A549 (cell line): ENCODE measurements around the gene IL2RA.

ENCODE experiments used
- BHLHE40 ChIP-seq: IDR thresholded peaks from 2 replicates; pipeline ENCODE4 v1.6.1; 2012; ENCODE audit warnings: low read depth, low read length, inconsistent platforms
- CHD2 ChIP-seq: fragments of 150-350 bp; IDR thresholded peaks from 2 replicates; pipeline ENCODE4 v1.6.1; 2014; ENCODE audit warnings: low read length; ENCODE audit not compliant: partially characterized antibody
- FOSL2 ChIP-seq, 2 experiments: fragments of 450-650 bp in 1 of 2; fragments of >200 bp in 1 of 2; sonication (Bioruptor Twin) in 1 of 2; formaldehyde crosslinking; IDR thresholded peaks; 2 replicates each; pipeline versions ENCODE4 v1.5.0 to v1.6.1; 2016 to 2020; ENCODE audit warnings: mild to moderate bottlenecking in 1 of 2, moderate library complexity in 1 of 2
- JUN ChIP-seq, 2 experiments: fragments of >200 bp; sonication (Bioruptor Twin); formaldehyde crosslinking; IDR thresholded peaks; 2 replicates in 1 of 2; 3 replicates in 1 of 2; pipeline ENCODE4 v1.6.1; 2016 to 2017
- MAZ ChIP-seq: fragments of 150-350 bp; IDR thresholded peaks from 2 replicates; pipeline ENCODE4 v1.6.1; 2014; ENCODE audit warnings: antibody characterized with exemption, low read depth, low read length, borderline replicate concordance
- POLR2A ChIP-seq: IDR thresholded peaks from 2 replicates; pipeline ENCODE4 v1.6.1; 2012; ENCODE audit warnings: mild to moderate bottlenecking, low read length
- RAD21 ChIP-seq, 2 experiments: fragments of >200 bp in 1 of 2; sonication (Bioruptor Twin) in 1 of 2; formaldehyde crosslinking in 1 of 2; IDR thresholded peaks in 1 of 2; conservative IDR thresholded peaks in 1 of 2; 2 replicates in 1 of 2; 3 replicates in 1 of 2; pipeline ENCODE4 v1.6.1; 2012 to 2018; ENCODE audit warnings: inconsistent platforms in 1 of 2
- RCOR1 ChIP-seq: fragments of 150-350 bp; IDR thresholded peaks from 2 replicates; pipeline ENCODE4 v1.6.1; 2014; ENCODE audit warnings: antibody characterized with exemption, low read length, low read depth
- ZNF302 ChIP-seq: fragments of 250-450 bp; sonication (Bioruptor Pico); IDR thresholded peaks from 2 replicates; pipeline ENCODE4 v1.9.0; 2021; ENCODE audit warnings: inconsistent platforms, mild to moderate bottlenecking, moderate library complexity
- TF ChIP-seq, protein P1 (sequence below): fragments of >200 bp; sonication (Bioruptor Twin); formaldehyde crosslinking; IDR thresholded peaks from 3 replicates; pipeline ENCODE4 v1.5.1; 2016
- TF ChIP-seq, protein P2 (sequence below): fragments of 150-350 bp; IDR thresholded peaks from 2 replicates; pipeline ENCODE4 v1.6.1; 2014; ENCODE audit warnings: low read depth, mild to moderate bottlenecking, low read length
- TF ChIP-seq, protein P3 (sequence below): fragments of 250-450 bp; sonication (Bioruptor Pico); IDR thresholded peaks from 2 replicates; pipeline ENCODE4 v1.5.0; 2021; ENCODE audit warnings: mild to moderate bottlenecking, moderate library complexity, borderline replicate concordance
- TF ChIP-seq, protein P4 (sequence below): fragments of 250-450 bp; sonication (Bioruptor Pico); IDR thresholded peaks from 2 replicates; pipeline ENCODE4 v1.5.0; 2020; ENCODE audit warnings: low read depth, mild to moderate bottlenecking, moderate library complexity

DNA sequence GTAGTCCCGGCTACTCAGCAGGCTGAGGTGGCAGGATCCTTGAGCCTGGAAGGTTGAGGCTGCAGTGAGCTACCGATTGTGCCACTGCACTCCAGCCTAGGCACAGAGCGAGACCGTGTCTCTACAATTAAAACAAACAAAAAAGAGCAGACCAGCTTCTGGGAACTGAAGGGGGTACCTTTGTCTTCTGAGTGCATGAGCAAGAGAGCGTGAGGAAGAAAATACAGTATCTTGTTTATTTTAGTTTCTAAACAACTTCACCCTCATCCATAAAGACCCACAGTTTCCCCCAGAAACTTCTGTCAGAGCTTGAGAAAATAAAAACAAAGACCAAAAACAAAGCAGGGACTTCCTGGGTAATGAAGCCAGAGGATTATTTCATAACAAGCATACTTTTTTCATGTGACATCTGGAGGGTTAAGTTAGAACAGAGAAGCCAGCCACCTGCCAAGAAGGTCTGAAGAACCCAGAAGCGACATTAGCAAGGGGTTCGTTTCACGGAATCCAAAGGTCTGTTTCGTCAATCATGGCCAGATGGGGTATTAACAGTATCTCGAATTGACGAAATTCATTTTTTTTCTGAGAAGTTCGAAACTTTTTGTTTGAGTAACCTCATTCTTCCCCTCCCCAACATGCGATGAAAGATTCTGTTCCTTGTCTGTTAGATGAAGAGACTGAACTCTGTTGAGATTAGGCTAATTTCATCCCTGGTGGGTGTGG is 10.2 kb upstream of the IL2RA start:
- TF ChIP-seq, protein P1, sequence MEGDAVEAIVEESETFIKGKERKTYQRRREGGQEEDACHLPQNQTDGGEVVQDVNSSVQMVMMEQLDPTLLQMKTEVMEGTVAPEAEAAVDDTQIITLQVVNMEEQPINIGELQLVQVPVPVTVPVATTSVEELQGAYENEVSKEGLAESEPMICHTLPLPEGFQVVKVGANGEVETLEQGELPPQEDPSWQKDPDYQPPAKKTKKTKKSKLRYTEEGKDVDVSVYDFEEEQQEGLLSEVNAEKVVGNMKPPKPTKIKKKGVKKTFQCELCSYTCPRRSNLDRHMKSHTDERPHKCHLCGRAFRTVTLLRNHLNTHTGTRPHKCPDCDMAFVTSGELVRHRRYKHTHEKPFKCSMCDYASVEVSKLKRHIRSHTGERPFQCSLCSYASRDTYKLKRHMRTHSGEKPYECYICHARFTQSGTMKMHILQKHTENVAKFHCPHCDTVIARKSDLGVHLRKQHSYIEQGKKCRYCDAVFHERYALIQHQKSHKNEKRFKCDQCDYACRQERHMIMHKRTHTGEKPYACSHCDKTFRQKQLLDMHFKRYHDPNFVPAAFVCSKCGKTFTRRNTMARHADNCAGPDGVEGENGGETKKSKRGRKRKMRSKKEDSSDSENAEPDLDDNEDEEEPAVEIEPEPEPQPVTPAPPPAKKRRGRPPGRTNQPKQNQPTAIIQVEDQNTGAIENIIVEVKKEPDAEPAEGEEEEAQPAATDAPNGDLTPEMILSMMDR = no peak
- TF ChIP-seq CHD2 = no peak
- TF ChIP-seq, protein P2, sequence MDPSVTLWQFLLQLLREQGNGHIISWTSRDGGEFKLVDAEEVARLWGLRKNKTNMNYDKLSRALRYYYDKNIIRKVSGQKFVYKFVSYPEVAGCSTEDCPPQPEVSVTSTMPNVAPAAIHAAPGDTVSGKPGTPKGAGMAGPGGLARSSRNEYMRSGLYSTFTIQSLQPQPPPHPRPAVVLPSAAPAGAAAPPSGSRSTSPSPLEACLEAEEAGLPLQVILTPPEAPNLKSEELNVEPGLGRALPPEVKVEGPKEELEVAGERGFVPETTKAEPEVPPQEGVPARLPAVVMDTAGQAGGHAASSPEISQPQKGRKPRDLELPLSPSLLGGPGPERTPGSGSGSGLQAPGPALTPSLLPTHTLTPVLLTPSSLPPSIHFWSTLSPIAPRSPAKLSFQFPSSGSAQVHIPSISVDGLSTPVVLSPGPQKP = no peak
- TF ChIP-seq MAZ = no peak
- no peak for TF ChIP-seq BHLHE40
- no peak for TF ChIP-seq RAD21 (conservative IDR thresholded peaks at IDR 0.05 in 1 of 2, IDR thresholded peaks at IDR 0.05 in 1 of 2)
- TF ChIP-seq ZNF302 (CRISPR knock-in tag) = no peak
- no peak for TF ChIP-seq POLR2A
- TF ChIP-seq, protein P3, sequence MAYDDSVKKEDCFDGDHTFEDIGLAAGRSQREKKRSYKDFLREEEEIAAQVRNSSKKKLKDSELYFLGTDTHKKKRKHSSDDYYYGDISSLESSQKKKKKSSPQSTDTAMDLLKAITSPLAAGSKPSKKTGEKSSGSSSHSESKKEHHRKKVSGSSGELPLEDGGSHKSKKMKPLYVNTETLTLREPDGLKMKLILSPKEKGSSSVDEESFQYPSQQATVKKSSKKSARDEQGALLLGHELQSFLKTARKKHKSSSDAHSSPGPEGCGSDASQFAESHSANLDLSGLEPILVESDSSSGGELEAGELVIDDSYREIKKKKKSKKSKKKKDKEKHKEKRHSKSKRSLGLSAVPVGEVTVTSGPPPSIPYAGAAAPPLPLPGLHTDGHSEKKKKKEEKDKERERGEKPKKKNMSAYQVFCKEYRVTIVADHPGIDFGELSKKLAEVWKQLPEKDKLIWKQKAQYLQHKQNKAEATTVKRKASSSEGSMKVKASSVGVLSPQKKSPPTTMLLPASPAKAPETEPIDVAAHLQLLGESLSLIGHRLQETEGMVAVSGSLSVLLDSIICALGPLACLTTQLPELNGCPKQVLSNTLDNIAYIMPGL (CRISPR knock-in tag) = no peak
- no peak for TF ChIP-seq RCOR1
- no peak for TF ChIP-seq FOSL2 (IDR thresholded peaks at IDR 0.05)
- TF ChIP-seq FOSL2 (CRISPR knock-in tag; IDR thresholded peaks at IDR 0.05) = no peak
- no peak for TF ChIP-seq JUN (IDR thresholded peaks at IDR 0.05)
- TF ChIP-seq, protein P4, sequence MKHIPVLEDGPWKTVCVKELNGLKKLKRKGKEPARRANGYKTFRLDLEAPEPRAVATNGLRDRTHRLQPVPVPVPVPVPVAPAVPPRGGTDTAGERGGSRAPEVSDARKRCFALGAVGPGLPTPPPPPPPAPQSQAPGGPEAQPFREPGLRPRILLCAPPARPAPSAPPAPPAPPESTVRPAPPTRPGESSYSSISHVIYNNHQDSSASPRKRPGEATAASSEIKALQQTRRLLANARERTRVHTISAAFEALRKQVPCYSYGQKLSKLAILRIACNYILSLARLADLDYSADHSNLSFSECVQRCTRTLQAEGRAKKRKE (CRISPR knock-in tag) = no peak
